ENCODE results near the gene KDM4C.

GRCh38 chr9:6822696-6823095 lies 64.9 kb downstream of the KDM4C start:
- TF ChIP-seq EZH2 (IDR thresholded peaks at IDR 0.05; ENCODE audit: insufficient read depth, poor library complexity, severe bottlenecking) (no peak), EZH2phosphoT487 (IDR thresholded peaks at IDR 0.05; ENCODE audit: insufficient read depth, low read depth) (no peak)
